NCI-H345 treated with DMSO at 0.1 percent for 48 hours (cell line): Measurements from ENCODE around the gene NAT9.
A peak's percentile ranks its signal among the peaks of the same experiment; 100 is the strongest.

Experiments used
- DNase-seq: peaks from one replicate; lab custom pipeline; 2025; ENCODE audit not compliant: unreplicated experiment; lab: John Stamatoyannopoulos, UW

Gene NAT9, protein sequence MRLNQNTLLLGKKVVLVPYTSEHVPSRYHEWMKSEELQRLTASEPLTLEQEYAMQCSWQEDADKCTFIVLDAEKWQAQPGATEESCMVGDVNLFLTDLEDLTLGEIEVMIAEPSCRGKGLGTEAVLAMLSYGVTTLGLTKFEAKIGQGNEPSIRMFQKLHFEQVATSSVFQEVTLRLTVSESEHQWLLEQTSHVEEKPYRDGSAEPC

DNA sequence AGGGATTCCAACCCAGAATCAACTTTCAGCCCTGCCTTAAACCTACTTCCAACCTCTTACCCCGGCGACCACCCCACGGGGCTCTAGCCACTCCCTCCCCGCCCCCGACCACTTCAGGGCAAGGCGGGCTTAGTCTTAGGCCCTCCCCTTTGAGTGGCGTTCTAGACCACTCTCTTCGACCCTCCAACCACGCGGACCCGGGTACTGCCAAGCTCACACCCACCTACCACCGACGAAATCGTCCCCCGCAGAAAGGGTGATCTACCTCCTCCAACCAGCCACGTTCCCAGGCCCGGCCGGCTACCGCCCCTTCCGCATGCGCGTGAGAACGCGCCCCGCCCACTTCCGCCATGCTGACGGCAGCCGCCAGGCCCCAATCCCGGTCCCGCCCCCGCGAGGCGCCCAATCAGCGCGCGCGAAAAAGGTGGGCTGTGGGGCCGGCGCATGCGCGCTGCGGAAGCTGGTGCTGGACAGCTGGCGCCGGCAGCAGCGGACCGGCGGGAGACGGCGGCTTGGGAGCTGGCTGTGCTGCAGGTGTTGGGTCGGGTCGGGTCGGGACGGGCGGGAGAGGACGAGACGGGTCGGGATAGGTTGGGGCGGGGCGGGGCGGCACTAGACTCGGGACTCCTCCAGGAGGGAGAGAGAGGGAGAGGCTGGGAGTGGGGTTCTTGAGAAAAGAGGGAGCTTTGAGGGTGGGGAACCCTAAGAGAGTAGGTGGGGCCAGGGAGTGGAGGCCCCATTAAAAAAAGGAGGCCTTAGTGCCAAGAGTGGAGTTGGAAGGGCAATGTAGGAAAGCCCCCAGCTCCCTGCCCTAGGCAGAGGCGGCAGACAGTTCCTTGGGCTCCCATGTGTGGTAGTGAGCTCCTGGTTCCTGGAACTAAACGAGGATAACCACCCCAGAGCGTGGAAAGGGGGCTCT, at the start of gene NAT9:
NAT9 (minus strand) TSS at position 302 of the 919 bp plus-strand sequence. CDS start 647 bp downstream, outside the sequence.
- DNase-seq = peak; percentile 98

DNA sequence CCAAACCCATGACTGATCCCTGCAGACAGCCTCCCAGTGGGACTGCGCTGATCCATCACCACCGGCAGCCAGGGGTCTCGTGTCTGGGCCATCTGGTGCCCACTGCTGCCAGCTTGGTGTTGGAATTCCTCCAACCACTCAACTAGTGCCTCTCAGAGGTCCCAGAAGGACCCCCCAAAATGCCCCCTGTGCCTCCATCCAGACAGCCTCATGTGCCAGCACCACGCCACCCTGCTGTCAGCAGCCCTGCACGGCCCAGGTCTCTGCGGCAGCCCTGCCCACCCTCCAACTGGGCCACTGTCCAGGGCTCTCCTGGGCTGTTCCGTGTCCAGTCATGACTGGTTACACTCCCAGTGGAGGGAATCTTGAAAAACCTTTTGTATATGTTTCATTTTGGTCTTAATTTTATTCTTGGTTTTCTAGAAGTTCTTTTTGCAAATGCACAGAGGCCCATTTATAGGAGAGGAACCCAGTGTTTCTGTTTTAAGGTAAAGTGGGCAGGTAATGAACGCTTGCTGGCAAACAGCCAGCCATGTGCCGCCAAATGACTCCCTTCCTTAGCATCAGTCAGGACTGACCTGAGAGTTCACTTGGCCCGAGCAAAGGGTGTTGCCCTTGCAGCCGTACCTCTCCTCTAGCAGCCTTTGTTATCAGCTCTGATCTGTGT, 48.9 kb upstream of the NAT9 start:
- DNase-seq = no peak

DNA sequence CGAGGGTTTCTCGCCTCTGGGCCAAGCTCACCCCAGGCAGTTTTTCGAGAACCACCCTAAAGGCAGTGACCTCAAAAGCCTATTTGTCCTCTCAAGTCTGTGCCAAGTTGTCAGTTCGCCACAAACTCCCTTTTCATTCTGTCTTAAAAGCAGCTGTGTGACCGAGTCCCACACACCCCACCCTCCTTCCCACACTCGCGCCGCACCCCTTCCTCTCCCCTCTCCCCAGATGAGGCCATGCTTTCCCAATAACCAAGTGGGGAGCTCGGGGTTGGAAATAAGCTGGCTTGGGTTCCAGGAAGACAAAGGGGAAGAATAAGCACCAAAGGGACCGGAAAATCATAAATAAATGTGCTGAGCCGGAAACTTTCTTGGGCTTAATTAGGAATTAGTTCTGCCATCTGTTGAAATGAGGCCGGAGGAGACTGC, 46.8 kb upstream of the NAT9 start:
- DNase-seq = no peak

DNA sequence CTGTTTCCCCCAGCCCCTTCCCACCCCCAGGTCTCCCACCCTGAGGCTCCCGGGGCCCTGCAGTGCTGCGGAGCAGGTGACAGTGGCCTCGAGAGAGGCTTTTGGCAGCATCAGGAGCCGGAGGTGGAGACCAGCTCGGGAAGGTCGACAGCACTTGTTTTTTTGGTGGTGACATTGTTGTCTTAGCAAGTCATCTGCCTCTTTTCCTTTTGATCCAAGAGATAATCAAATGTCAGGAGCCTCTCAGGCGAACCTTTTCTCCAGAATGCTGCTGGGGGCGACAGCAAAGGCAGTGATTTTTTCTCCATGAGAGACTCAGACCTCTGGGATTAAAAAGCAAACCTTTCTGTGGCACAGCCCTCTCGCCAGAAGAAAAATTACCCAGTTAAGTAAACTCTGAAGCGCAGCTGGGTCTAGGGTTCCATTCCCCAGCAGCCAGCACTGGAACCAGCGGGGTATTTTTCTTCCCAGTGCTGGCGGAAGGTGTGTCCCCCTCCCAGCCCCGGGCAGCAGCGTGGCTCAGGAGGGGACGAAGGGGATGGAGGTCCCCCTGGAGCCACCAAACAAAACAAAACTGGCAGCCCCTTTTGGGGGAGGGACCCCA, 46.3 kb upstream of the NAT9 start:
- no peak for DNase-seq

DNA sequence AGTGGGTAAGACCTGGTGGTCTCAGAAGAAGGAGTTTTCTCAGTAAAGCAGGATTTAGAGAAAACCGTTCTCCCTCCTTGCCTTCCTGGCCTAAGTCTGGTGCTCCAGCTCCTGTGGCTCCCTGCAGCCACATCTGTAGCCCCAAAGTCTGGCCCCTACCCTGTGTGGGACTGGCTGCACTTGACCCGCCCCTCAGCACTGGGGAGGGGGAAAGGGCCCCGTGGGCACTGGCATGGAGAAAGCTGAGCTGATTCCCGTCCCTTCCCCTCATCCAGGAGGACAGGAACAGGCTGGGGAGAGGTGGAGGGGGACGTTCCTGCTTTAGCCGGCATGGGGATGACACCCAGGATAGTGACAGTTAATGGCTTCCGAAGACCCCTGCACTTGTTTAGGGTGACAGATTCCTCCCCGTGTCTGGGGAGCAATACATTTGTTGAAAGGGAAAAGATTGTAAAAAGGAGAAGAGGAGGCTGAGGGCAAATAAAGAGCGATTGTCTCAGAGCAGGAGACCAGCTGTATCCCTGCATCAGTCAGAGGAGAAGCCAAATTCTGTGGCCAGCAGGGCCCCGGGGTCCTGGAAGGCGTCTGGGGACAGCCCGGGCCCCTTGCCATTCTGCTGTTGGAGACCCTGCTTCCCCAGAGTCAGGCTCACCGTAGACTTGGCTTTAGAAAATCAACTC, 45.6 kb upstream of the NAT9 start:
- no peak for DNase-seq

DNA sequence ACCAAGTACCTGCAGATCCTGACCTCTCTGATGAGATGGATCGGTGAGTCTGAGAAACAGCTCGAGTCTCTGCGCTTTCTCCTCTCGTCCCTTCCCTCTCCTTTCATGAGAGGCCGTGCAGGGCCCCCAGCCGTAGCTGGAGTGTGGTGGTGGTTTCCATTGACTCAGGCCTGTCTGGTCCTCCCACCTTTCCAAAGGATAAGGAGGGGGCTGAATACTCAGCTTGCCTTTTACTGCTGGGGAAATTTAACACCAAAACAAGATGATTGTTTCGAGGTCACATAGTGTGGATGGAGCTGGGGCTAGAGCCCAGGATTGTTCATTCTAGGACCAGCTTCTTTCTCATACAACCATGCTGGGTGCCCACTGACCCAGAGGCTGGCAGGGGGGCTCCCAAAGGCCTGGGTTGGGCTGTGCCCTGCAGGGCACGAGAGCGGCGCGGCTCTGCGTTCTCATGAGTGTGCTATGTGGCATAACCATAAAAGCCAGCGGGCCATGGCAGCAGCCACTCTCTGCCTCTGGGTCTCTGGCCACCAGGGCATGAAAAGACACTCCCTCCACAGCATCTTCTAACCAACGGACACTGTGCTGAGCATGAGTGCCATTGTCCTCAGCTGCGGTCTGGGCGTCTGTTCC, 43.8 kb upstream of the NAT9 start:
- no peak for DNase-seq

DNA sequence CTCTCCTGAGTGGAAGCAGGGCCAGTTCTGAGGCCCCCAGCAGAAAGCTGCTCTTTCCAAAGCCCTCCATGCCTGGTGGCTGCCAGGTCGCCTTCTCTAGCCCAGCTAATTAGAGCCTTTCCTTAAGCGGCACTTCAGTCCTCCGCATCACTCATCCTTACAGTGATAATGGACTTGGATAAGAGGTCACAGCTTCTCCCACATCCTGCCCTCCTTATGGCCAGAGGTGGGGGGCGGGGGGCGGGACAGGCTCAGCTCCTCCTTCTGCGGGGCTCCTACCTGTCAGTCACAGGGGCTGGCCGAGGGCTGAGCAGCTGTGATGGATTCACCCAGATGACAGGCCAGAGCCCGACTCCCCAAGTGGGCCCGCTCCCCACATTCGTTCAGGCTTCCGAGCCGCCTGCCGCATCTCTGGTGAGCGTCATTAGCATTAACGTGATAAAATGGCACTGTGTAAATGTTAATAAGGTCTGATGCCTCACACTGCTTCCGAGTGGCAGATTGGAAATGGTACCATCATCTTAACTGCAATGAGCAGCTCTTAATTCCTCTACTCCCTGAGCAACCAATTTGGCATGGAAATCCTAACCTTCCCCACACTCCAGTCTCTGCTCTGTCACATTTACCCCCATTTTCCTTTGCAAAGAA, 42.3 kb upstream of the NAT9 start:
- DNase-seq = no peak

DNA sequence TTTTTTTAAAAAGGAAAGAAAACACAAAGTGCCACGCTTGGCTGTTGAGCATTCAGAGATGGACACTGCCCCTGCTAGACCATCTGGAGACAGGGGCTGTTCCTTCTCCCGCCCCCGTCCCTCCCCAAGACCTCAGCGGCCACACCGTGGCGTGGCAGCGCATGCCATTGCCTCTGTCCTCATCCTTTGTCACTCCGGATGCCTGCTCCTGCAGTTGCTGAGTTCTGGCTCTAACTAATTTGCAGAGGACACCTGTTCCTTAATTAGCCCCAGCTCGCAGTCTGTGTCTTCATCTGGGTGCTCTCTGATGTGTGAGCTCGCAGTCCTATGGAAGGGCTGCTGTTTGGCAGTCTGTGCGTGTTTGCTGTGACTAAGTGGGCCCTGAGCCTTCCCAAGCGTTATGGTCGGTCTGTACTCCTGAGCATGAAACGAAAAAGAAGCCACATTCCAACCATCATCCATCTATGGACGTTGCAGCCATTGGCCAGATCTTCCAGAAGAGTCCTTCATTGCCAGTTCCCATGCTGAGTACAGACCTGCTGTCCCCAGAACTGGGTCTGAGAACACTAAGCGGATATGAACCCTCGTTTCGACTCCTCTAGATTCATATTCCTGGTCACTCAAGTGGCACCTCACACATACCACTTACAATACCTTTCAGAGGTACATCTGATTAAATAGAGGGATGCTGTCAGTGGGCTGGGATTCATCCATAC, 40.9 kb upstream of the NAT9 start:
- no peak for DNase-seq

DNA sequence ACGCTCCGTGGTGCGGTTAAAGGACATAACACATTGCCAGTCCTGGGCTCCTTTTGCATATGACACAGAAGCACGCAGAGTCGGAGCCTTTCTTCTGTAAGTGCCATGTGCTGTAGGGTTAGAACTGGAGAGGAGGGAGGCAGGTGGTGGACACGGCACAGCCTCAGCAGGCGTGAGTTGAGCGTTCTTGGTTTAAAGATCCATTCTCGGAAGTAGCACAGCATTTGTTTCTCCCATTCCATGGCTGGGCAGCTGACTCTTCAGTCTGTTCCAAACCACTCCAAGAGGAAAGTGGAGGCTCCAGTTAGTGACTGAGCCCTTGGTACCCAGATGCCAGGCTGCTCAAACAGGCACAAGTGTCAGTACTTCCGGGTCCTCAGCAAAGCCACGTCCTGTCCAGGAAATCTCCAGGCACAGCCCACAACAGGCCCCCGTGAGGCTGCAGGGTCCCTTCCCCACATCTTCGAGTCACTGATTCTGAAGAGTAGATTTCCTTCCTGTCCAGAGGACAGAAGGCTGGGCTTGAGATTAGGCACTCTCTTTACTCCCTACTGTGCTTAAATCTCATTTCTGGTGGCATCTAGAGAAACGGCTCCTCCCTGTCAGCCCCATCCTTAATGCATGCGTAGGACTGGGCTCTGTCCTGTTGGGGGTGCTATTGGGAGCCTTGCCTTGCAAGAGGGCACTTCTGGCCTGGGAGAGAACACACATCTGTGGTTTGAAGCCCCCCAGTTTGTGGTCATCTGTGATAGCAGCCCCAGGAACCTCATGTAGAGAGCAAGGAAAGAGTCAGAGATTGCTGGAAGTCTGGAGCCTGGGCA, 39.6 kb upstream of the NAT9 start:
- DNase-seq = no peak

DNA sequence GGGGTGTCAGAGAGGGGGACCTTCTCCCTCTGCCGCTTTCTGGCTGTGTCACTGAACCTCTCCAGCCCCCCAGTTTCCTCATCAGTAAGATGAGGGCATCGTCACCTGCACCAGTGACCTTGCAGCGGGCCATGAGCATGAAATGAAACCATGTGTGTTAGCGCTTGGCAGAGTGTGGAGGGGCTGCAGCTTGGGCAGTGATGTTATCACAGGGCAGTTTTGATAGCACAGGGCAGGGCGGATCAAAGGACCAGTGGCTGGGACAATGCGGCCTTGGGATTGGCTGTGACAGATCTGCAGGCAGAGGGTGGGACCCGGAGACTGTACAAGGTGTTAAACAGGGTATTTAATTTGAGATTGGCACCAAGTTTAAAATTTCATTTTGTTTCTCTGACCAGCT, 38.9 kb upstream of the NAT9 start:
- DNase-seq = no peak

DNA sequence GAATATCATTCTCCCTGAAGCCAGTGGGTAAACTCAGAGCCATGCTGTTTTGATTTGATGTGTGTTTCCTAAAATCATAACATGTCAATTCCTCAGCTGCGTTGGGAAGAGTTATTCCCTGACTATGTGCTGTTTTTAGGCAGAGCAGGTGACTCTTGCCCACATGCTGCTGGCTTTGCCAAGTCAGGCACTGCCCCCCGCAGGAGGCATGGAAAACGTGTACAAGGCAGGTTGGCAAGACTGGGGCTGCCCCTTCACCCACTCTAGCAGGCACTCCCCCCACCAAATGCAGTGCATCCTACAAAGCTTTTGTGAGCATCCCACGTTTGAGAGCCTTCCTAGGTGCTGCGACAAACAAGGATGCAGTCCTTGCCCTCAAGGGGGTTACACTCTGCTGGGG, 38.3 kb upstream of the NAT9 start:
- DNase-seq = no peak

DNA sequence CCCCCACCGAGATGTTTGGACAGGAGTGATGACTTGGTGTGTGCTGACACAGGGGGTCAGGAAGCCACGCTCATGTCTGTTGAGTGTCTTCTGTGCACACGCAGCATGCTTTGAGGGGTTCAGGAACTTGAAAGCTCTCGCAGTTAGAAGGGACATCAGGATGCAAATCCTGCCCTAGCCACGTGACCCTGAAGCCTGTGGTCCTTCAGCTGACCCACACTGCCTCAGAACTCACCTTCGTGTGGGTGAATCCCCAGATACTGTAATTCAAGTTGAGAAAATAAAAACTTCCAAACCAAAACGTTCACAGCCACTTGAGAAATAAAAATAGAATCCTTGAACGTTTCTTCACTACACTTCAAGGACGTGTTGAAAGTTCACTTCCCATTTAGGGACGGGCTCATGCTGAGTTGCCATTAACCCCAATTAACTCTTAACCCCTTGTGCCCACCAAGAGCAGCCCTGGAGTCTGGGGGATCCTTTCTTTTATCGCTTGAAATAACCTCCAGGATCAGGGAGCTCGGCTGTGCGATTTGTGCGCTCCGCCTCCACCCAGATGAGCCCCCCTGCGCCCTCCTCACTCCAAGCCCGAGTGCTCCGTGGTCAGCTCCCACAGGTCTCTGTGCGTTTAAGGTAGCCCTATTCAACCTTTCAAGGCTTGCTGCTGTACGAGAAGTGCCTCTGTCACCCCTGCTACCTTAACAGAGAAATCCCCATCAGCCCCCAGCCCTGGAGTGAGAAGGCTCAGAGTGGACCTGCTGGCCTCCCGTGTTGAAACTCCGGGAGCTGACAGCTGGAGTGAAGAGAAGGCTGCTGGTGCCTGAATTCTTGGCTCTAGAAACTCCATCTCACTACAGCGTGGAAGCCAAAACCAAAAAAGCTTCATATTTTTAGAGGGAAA, 36.2 kb upstream of the NAT9 start:
- DNase-seq = no peak

DNA sequence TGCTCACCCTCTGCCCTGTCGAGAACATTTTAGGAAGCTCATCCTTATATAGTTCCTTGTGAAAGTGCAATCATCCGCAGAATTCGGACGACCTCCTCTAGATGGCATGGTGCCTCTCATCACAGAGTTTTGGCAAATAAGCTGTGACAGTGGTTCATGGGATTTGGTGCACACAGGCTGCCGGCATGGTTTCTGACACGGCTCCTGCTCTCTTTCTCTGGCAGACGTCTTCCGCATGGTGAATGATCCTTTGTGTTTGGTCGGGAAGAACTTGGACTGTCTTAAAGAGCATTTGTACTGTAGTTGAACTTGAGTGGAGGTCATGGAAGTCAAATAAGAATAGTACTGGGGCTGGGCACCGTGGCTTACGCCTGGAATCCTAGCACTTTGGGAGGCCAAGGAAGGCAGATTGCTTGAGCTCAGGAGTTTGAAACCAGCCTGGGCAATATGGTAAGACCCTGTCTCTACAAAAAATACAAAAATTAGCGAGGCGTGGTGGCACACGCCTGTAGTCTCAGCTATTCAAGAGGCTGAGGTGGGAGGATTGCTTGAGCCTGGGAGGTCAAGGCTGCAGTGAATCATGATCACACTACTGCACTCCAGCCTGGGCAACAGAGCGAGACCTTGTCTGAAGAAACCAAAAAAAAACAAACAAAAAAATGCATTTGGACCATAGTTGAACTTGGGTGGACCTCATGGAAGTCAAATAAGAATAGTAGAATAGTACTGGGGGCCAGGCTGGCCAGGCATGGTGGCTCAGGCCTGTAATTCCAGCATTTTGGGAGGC, 34.7 kb upstream of the NAT9 start:
- DNase-seq = no peak

DNA sequence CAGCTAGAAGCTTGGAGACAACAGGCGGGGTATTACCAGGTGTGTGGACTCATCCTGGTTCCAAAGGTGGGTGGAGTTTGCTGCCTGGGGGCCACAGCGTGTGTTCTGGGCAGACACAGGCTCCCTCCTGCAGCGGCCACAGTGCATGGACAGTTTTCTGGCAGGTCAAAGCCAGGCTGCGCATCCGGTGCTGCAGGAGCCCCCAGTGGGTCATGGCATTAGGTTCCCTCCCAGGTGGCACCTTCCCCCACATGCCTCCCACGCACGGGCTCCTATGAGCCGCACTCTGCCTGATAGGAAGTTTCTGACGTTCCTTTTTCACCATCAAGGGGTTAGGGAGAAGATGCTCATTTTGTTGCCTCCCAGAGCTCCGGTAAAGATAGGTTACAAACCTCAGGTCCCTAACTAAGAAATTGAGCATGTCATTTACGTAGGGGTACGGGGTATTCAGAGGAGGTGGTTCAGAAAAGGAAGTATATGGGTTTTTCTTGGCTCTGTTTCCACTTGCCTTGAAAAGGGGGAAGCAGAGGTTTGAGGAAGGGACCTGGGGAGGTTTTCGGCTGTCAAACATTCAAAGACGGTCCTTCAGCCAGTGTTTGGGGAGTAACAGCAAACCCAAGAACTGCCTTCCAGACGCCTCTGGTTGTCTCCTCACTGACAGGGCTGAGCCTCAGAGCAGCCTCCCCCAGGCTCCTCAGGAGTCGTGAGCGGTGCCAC, 32.7 kb upstream of the NAT9 start:
- no peak for DNase-seq

DNA sequence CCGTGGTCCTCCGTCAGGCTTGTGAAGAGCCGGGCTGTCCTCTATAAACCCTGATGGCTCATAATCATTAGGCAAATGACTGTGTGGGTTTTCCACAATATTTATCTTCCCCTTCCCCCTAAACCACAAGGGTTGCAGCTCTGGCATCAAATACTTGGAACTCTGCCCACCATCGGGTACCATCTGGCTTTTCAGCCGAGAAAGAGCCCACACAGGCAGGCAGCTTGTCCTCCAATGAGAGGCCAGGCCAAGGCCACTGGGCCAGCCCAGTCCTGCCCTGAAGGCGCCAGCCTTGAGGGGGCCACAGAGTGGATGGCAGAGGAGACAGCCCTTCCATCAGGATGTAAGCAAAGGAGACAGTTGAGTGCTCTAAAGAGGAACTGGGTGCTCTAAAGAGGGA, 31.8 kb upstream of the NAT9 start:
- peak; percentile 11 for DNase-seq

DNA sequence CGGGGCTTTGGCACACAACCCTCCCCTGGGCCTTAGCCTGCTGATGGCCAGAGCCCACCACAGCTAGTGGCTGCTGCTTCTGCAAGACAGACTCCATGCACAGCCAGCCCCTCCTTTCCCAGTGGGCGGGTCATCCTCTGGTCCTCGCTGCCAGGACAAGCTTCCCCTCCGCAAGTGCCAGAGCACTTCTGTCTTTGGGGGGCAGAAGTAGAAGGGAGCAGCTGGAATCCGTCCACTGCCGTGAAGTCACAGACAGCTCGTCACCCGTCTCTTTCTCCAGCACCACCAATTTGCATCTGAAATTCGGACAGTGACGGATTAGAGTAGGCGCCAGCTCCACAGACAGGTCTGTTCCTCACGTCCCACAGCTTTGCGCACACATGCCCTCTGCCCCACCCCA, 31.3 kb upstream of the NAT9 start:
- DNase-seq = no peak
